HCT116 (cell line): ENCODE data around the gene RPL4. TPM values are rescaled to one million over a fixed set of nuclear protein-coding genes. Genes with fewer than 3 reads are reported as not detected.

Experiments used
- ATAC-seq: fragments of 200-7000 bp; cut with Tn5 transposase; 2 replicates; pipeline ENCODE4 v1.9.1; 2020; ENCODE audit warnings: mild to moderate bottlenecking, moderate library complexity
- BruUV-seq: library from RNA; stranded (reverse); fragments of 400-500 nt; replicated peaks from 2 replicates; lab custom pipeline; 2021; lab: Mats Ljungman, UMichigan
- CTCF ChIA-PET: fragments of 300-600 bp; sonication (Branson Sonifier 250); formaldehyde crosslinking; loops from one replicate; lab custom pipeline; 2021; ENCODE audit warnings: antibody characterized with exemption; lab: Charles Lee
- POLR2A ChIA-PET: fragments of 300-600, 350-600 bp; sonication (Branson Sonifier 250); formaldehyde crosslinking; loops from one replicate; lab custom pipeline; 2021; ENCODE audit warnings: antibody characterized with exemption; lab: Charles Lee
- RAD21 ChIA-PET, 2 experiments: fragments of 300-600 bp; sonication (Branson Sonifier 250); formaldehyde crosslinking; loops; one replicate each; lab custom pipeline; 2023; ENCODE audit warnings: low total read pairs in 2 of 2; ENCODE audit not compliant: uncharacterized antibody in 2 of 2, unreplicated experiment in 2 of 2, low non-redundant PET in 1 of 2; lab: Charles Lee
- DNase-seq: peaks from one replicate; pipeline ENCODE4 v3.0.0-alpha.2; 2010; ENCODE audit warnings: low read depth, low spot score
- H2AFZ ChIP-seq: fragments of 200-600 bp; shearing (Covaris generic), sonication (generic); 2 replicates; pipeline ENCODE4 v1.6.1; 2017; ENCODE audit warnings: low read depth, mixed run types, mixed read lengths, antibody characterized with exemption, low read length; ENCODE audit not compliant: poor library complexity, severe bottlenecking
- H3K27ac ChIP-seq: 2 replicates; pipeline ENCODE4 v1.5.1; 2012; ENCODE audit warnings: low read depth, low read length
- H3K27me3 ChIP-seq: fragments of 200-600 bp; sonication (generic); 2 replicates; pipeline ENCODE4 v1.6.1; 2016; ENCODE audit warnings: mixed run types, low read length, mixed read lengths; ENCODE audit not compliant: insufficient read depth
- H3K36me3 ChIP-seq, 2 experiments: fragments of 200-500 bp in 1 of 2; fragments of 200-600 bp in 1 of 2; sonication (Bioruptor generic) in 1 of 2; sonication (generic) in 1 of 2; 2 replicates each; pipeline versions ENCODE4 v1.5.1 to v1.6.1; 2014 to 2016; ENCODE audit warnings: low read length in 2 of 2, inconsistent platforms in 1 of 2, mixed read lengths in 1 of 2, mixed run types in 1 of 2; ENCODE audit not compliant: insufficient read depth in 2 of 2, control insufficient read depth in 1 of 2
- H3K4me1 ChIP-seq, 2 experiments: fragments of 200-600 bp in 1 of 2; sonication (generic) in 1 of 2; 2 replicates each; pipeline versions ENCODE4 v1.5.1 to v1.6.1; 2012 to 2017; ENCODE audit warnings: low read length in 2 of 2, inconsistent platforms in 1 of 2, mild to moderate bottlenecking in 1 of 2, mixed read lengths in 1 of 2, mixed run types in 1 of 2, moderate library complexity in 1 of 2; ENCODE audit not compliant: insufficient read depth in 2 of 2, control insufficient read depth in 1 of 2
- H3K4me2 ChIP-seq: fragments of 200-600 bp; sonication (generic); 2 replicates; pipeline ENCODE4 v1.6.1; 2017; ENCODE audit warnings: mixed run types, low read length, mixed read lengths
- H3K4me3 ChIP-seq, 2 experiments: fragments of 200-600 bp in 1 of 2; sonication (generic) in 1 of 2; replicated peaks in 1 of 2; 2 replicates each; pipeline ENCODE4 v1.5.1; 2011 to 2016; ENCODE audit warnings: low read length in 2 of 2, control low read depth in 1 of 2, low read depth in 1 of 2, mild to moderate bottlenecking in 1 of 2, mixed read lengths in 1 of 2, mixed run types in 1 of 2
- H3K79me2 ChIP-seq: fragments of 200-600 bp; sonication (generic); 2 replicates; pipeline ENCODE4 v1.6.1; 2017; ENCODE audit warnings: mild to moderate bottlenecking, mixed run types, low read length, moderate library complexity, mixed read lengths; ENCODE audit not compliant: insufficient read depth
- H3K9ac ChIP-seq: fragments of 200-600 bp; sonication (generic); 2 replicates; pipeline ENCODE4 v1.6.1; 2016; ENCODE audit warnings: low read length, mixed read lengths
- H3K9me2 ChIP-seq: fragments of 200-600 bp; sonication (generic), shearing (Covaris generic); 2 replicates; pipeline ENCODE4 v1.6.1; 2017; ENCODE audit warnings: mixed run types, mild to moderate bottlenecking, moderate library complexity; ENCODE audit not compliant: insufficient read depth
- H3K9me3 ChIP-seq, 2 experiments: fragments of 200-500 bp in 1 of 2; fragments of 200-600 bp in 1 of 2; sonication (Bioruptor generic) in 1 of 2; sonication (generic) in 1 of 2; 2 replicates each; pipeline ENCODE4 v1.6.1; 2014 to 2017; ENCODE audit warnings: low read length in 2 of 2, mixed read lengths in 2 of 2, inconsistent platforms in 1 of 2, low read depth in 1 of 2, mild to moderate bottlenecking in 1 of 2, mixed run types in 1 of 2, moderate library complexity in 1 of 2; ENCODE audit not compliant: control insufficient read depth in 1 of 2, insufficient read depth in 1 of 2
- H4K20me1 ChIP-seq: fragments of 200-600 bp; sonication (generic), shearing (Covaris generic); 2 replicates; pipeline ENCODE4 v1.6.1; 2017; ENCODE audit warnings: mixed run types, mild to moderate bottlenecking, moderate library complexity; ENCODE audit not compliant: insufficient read depth
- FOSL1 ChIP-seq: IDR thresholded peaks from 2 replicates; pipeline ENCODE4 v1.6.1; 2012; ENCODE audit warnings: low read depth
- JUND ChIP-seq: IDR thresholded peaks from 2 replicates; pipeline ENCODE4 v1.6.1; 2012
- POLR2A ChIP-seq: IDR thresholded peaks from 2 replicates; pipeline ENCODE4 v1.7.0; 2011; ENCODE audit warnings: borderline replicate concordance; ENCODE audit not compliant: insufficient read depth, insufficient read length; ENCODE audit errors: extremely low read depth
- POLR2AphosphoS5 ChIP-seq: IDR thresholded peaks from 2 replicates; pipeline ENCODE4 v1.6.1; 2011; ENCODE audit warnings: mild to moderate bottlenecking, low read depth, low read length, moderate library complexity
- REST ChIP-seq: IDR thresholded peaks from 2 replicates; pipeline ENCODE4 v1.6.1; 2012; ENCODE audit warnings: low read depth
- intact Hi-C: fragments of 100-400 bp; cut with micrococcal nuclease; formaldehyde crosslinking; loops from 2 replicates; pipeline ENCODE4 v1.10.0; 2022
- total RNA-seq: library from RNA; stranded (reverse); gene quantifications from one replicate; pipeline ENCODE4 v1.2.1, GENCODE V29; 2021; ENCODE audit not compliant: unreplicated experiment

The RPL4 gene
- total RNA-seq, 1 experiment from 2014 or later, result 3,818 TPM

- no TSS peak for BruUV-seq
- 0 out of 4 replicates have a peak overlapping the region, but pooled peaks of 1 of the 2 experiments have one; percentile 30 for H3K4me3 ChIP-seq
- POLR2A ChIA-PET, result interaction anchor here (1.1 kb wide), 1 partner anchor 10 kb away, joined by 3 read pairs; no protein-coding TSS in a partner anchor
Measured at GRCh38 chr15:66480267-66480666, 24.4 kb downstream of the RPL4 start.

More at GRCh38 chr15:66480267-66480666, 24.4 kb downstream of the RPL4 start:
- no peaks in the 10 kb centered on the region; the same call in 1 of the 2 replicates for H3K79me2 ChIP-seq
- peak overlapping the region; percentile 42; the same call in 1 of the 2 replicates for H3K9ac ChIP-seq
- ATAC-seq (no peak), DNase-seq (no peak)
- H3K4me1 ChIP-seq, result peaks cover 36 to 42% of the 10 kb centered on the region in 2 experiments
- peaks cover 0 to 8% of the 10 kb centered on the region in 2 experiments; a peak in 2 of 4 replicates for H3K36me3 ChIP-seq
- intact Hi-C loops, result no loop called here
- no peaks in the 10 kb centered on the region for H3K27me3 ChIP-seq
- ChIA-PET CTCF (no interaction called here), RAD21 (no interaction called here)
- H3K27ac ChIP-seq, result peak overlapping the region; percentile 55; the same call in 1 of the 2 replicates
- H3K4me2 ChIP-seq, result peak overlapping the region; percentile 59
- no peaks in the 10 kb centered on the region for H3K9me2 ChIP-seq
- TF ChIP-seq POLR2A (no peak), FOSL1 (no peak), JUND (no peak), POLR2AphosphoS5 (no peak), REST (no peak)
- H3K9me3 ChIP-seq, result no peaks in the 10 kb centered on the region
- H2AFZ ChIP-seq, result no peak overlapping the region
- H4K20me1 ChIP-seq, result no peaks in the 10 kb centered on the region
